Chondrocyte (in vitro differentiated cells): ENCODE measurements around the gene ATG12. TPM values are rescaled to one million over a fixed set of nuclear protein-coding genes. Genes with fewer than 3 reads are reported as not detected.
A peak's percentile ranks its signal among the peaks of the same experiment; 100 is the strongest.
"Not testable (repeated sequence)": the region's sequence is repeated elsewhere in the genome, so short reads cannot be mapped to it uniquely, and the experiment has no call there.

ENCODE experiments used
- DNase-seq: peaks from one replicate; pipeline ENCODE4 v3.0.0; 2021; ENCODE audit warnings: mixed read lengths, low spot score
- H3K27ac Mint-ChIP-seq: one replicate; pipeline ENCODE4 v1.8.0; 2021; ENCODE audit warnings: mild to moderate bottlenecking, moderate library complexity, mixed read lengths; ENCODE audit not compliant: unreplicated experiment
- H3K27me3 Mint-ChIP-seq: 2 replicates; pipeline ENCODE4 v1.8.0; 2021; ENCODE audit warnings: low read depth, mixed read lengths
- H3K36me3 Mint-ChIP-seq: 2 replicates; pipeline ENCODE4 v1.8.0; 2021; ENCODE audit warnings: low read depth, mixed read lengths
- H3K4me1 Mint-ChIP-seq: 2 replicates; pipeline ENCODE4 v1.8.0; 2021; ENCODE audit warnings: low read depth, mild to moderate bottlenecking, mixed read lengths
- H3K4me3 Mint-ChIP-seq: one replicate; pipeline ENCODE4 v1.8.0; 2021; ENCODE audit warnings: mild to moderate bottlenecking, moderate library complexity, mixed read lengths; ENCODE audit not compliant: unreplicated experiment
- H3K9me3 Mint-ChIP-seq: 2 replicates; pipeline ENCODE4 v1.8.0; 2021; ENCODE audit warnings: low read depth, mixed read lengths
- CTCF ChIP-seq: fragments of 200-600 bp; sonication (generic); IDR thresholded peaks from 2 replicates; pipeline ENCODE4 v1.5.0; 2021; ENCODE audit warnings: antibody characterized with exemption, mild to moderate bottlenecking, moderate library complexity
- long read RNA-seq: library from polyadenylated mRNA; stranded (forward); transcript quantifications from one replicate; pipeline ENCODE4 v2.0.0, GENCODE V29; 2021
- total RNA-seq: library from RNA; stranded (reverse); gene quantifications from 3 replicates; pipeline ENCODE4 v1.2.1, GENCODE V29; 2021

Gene ATG12
- total RNA-seq: 45.4 to 57.9 TPM (median 48.0 TPM) in 3 replicates
- long read RNA-seq, full-length matches to known transcripts: 56 of 67 reads
- long read RNA-seq, partial matches to known transcripts: 1 of 67 reads
- long read RNA-seq, other reads (novel, unspliced or antisense): 10 of 67 reads

GRCh38 chr5:115841382-115842088 lies at the start of gene ATG12, which contains the start of gene AP3S1:
ATG12 (minus strand) TSS chr5:115841565; CDS start chr5:115841552, 13 bp downstream.
AP3S1 (plus strand) TSS chr5:115841935; CDS start chr5:115842038, 103 bp downstream.
- no peaks in the 10 kb centered on the region for H3K27me3 Mint-ChIP-seq
- no peaks in the 10 kb centered on the region for H3K9me3 Mint-ChIP-seq
- TF ChIP-seq CTCF: no peak
- H3K4me3 Mint-ChIP-seq: peak within 1 kb of the TSS; percentile 94
- H3K36me3 Mint-ChIP-seq: peaks cover 6% of the 10 kb centered on the region
- peak; percentile 96 for DNase-seq
- peak within 1 kb of the TSS; percentile 99 for H3K27ac Mint-ChIP-seq
- H3K4me1 Mint-ChIP-seq: peaks cover 60% of the 10 kb centered on the region

- H3K27me3 Mint-ChIP-seq: no peaks in the 10 kb centered on the region
- H3K4me3 Mint-ChIP-seq: no peak overlapping the region
- TF ChIP-seq CTCF: peak; percentile 78
- H3K27ac Mint-ChIP-seq: no peak overlapping the region
- no peaks in the 10 kb centered on the region for H3K9me3 Mint-ChIP-seq
- peaks cover 3% of the 10 kb centered on the region for H3K4me1 Mint-ChIP-seq
- DNase-seq: no peak
- H3K36me3 Mint-ChIP-seq: peaks cover 4% of the 10 kb centered on the region
Observed at GRCh38 chr5:115888027-115888426, 46.7 kb upstream of the ATG12 start.

- H3K27me3 Mint-ChIP-seq, H3K36me3 Mint-ChIP-seq, H3K4me1 Mint-ChIP-seq, H3K9me3 Mint-ChIP-seq, H3K4me3 Mint-ChIP-seq, DNase-seq, H3K27ac Mint-ChIP-seq: not testable (repeated sequence)
Observed at GRCh38 chr5:115885208-115885607, 43.8 kb upstream of the ATG12 start.

- DNase-seq: no peak
- H3K9me3 Mint-ChIP-seq: peaks cover 12% of the 10 kb centered on the region
- H3K4me3 Mint-ChIP-seq: no peak overlapping the region
- no peaks in the 10 kb centered on the region for H3K27me3 Mint-ChIP-seq
- peaks cover 13% of the 10 kb centered on the region for H3K36me3 Mint-ChIP-seq
- no peak for TF ChIP-seq CTCF
- H3K27ac Mint-ChIP-seq: no peak overlapping the region
- peaks cover 3% of the 10 kb centered on the region for H3K4me1 Mint-ChIP-seq
Observed at GRCh38 chr5:115884704-115885103, 43.3 kb upstream of the ATG12 start.

GRCh38 chr5:115882434-115882833 lies 41.1 kb upstream of the ATG12 start:
- not testable (repeated sequence) for H3K4me3 Mint-ChIP-seq, H3K27ac Mint-ChIP-seq, DNase-seq, H3K27me3 Mint-ChIP-seq, H3K4me1 Mint-ChIP-seq
- peaks cover 20% of the 10 kb centered on the region for H3K36me3 Mint-ChIP-seq
- H3K9me3 Mint-ChIP-seq: peaks cover 19% of the 10 kb centered on the region

- H3K27ac Mint-ChIP-seq, DNase-seq, H3K27me3 Mint-ChIP-seq, H3K4me3 Mint-ChIP-seq: not testable (repeated sequence)
- peaks cover 19% of the 10 kb centered on the region for H3K9me3 Mint-ChIP-seq
- peaks cover 12% of the 10 kb centered on the region for H3K4me1 Mint-ChIP-seq
- H3K36me3 Mint-ChIP-seq: peaks cover 22% of the 10 kb centered on the region
Observed at GRCh38 chr5:115877342-115877741, 36.0 kb upstream of the ATG12 start.
